ENCODE measurements around the gene SUMO3. TPM values are rescaled to one million over a fixed set of nuclear protein-coding genes. Genes with fewer than 3 reads are reported as not detected.

Gene SUMO3
- total and polyA plus RNA-seq, 2 experiments from 2014 or later, result 110 to 178 TPM

GRCh38 chr21:44790368-44790767, 27.5 kb downstream of the SUMO3 start:
- 96 to 97% methylated on average over 3 of the region's 3 CpGs for WGBS, 2 experiments (ENCODE audit: low coverage in 1 of 2, low lambda C conversion rate in 2 of 2, missing lambda C conversion rate in 2 of 2)
- Histone ChIP-seq H3K79me2 (ENCODE audit: insufficient read depth) (peaks cover 100% of the 10 kb centered on the region), H2AFZ (no peak overlapping the region), H3K27me3 (replicated peaks; ENCODE audit: insufficient read depth) (no peaks in the 10 kb centered on the region), H3K4me3 (no peak overlapping the region), H4K20me1 (ENCODE audit: insufficient read depth) (peaks cover 18% of the 10 kb centered on the region), H3K27ac (no peak overlapping the region), H3F3A (ENCODE audit: insufficient read depth) (peaks cover 30% of the 10 kb centered on the region), H3K4me1 (ENCODE audit: insufficient read depth) (peaks cover 11% of the 10 kb centered on the region), H3K9me3 (ENCODE audit: low read depth) (no peaks in the 10 kb centered on the region), H3K36me3 (ENCODE audit: low read depth) (no peaks in the 10 kb centered on the region), H3K9ac (no peak overlapping the region), H3K4me2 (ENCODE audit: unreplicated experiment) (no peak overlapping the region), H3K9me2 (ENCODE audit: insufficient read depth) (no peaks in the 10 kb centered on the region)
- DNase-seq, result no peak
- TF ChIP-seq EZH2 (IDR thresholded peaks at IDR 0.05; ENCODE audit: insufficient read depth, poor library complexity, severe bottlenecking) (no peak), EZH2phosphoT487 (IDR thresholded peaks at IDR 0.05; ENCODE audit: insufficient read depth, low read depth) (no peak)
- in situ Hi-C loops (cut with MboI), result loop anchor here (10.0 kb wide), 1 partner anchor 276 kb away; no protein-coding TSS in a partner anchor

- Histone ChIP-seq H3K27ac (peak overlapping the region; percentile 33), H3K4me2 (ENCODE audit: unreplicated experiment) (no peak overlapping the region)
Observed at GRCh38 chr21:44789880-44790279, 28.0 kb downstream of the SUMO3 start.

DNA sequence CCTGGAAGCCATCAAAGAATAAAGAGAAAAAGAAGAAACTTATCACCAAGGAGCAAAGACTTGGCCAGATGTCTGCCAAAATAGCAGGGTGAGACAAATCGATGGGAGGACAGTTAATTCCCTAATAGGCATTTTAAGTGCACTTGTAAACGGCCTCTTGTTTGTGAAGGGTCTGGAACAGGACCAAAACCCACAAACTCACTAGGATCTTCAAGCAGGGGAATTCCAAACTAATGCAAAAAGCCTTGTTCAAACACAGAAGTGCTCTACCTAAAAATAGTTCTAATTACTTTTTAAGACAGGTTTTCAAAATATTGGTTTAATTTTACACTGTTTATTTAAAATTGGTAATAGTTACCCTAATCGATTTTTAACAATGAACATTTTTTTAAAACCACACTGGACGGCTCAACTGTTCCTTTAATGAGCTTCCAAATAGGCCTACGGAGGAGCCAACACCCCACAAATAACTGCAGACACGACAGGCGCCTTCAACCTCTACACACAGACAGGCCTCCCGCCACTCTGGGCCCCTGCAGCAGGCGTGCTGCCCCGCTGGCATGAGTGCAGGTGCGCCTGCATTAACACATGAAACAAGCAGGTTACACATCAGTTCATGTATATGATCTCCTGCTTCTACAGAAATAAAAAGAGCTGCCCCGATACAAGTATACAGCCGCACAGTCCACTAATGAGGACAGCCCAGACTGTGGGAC, 32.1 kb downstream of the SUMO3 start:
- H3K4me1 ChIP-seq (ENCODE audit: insufficient read depth), result peaks cover 11% of the 10 kb centered on the region
- no peak for DNase-seq
- in situ Hi-C loops (cut with MboI), result no loop called here
- H2AFZ ChIP-seq, result no peak overlapping the region
- no peak overlapping the region for H3K4me3 ChIP-seq
- H3K36me3 ChIP-seq (ENCODE audit: low read depth), result no peaks in the 10 kb centered on the region
- peaks cover 100% of the 10 kb centered on the region for H3K79me2 ChIP-seq (ENCODE audit: insufficient read depth)
- peaks cover 17% of the 10 kb centered on the region for H3F3A ChIP-seq (ENCODE audit: insufficient read depth)
- no peaks in the 10 kb centered on the region for H3K27me3 ChIP-seq (replicated peaks; ENCODE audit: insufficient read depth)
- H3K9ac ChIP-seq, result no peak overlapping the region
- H3K4me2 ChIP-seq (ENCODE audit: unreplicated experiment), result no peak overlapping the region
- H4K20me1 ChIP-seq (ENCODE audit: insufficient read depth), result peaks cover 10% of the 10 kb centered on the region
- no peak overlapping the region for H3K27ac ChIP-seq
- H3K9me2 ChIP-seq (ENCODE audit: insufficient read depth), result no peaks in the 10 kb centered on the region
- TF ChIP-seq EZH2 (IDR thresholded peaks at IDR 0.05; ENCODE audit: insufficient read depth, poor library complexity, severe bottlenecking), result no peak
- no peak for TF ChIP-seq EZH2phosphoT487 (IDR thresholded peaks at IDR 0.05; ENCODE audit: insufficient read depth, low read depth)
- H3K9me3 ChIP-seq (ENCODE audit: low read depth), result no peaks in the 10 kb centered on the region
- WGBS, 2 experiments (ENCODE audit: low coverage in 1 of 2, low lambda C conversion rate in 2 of 2, missing lambda C conversion rate in 2 of 2), result 87% methylated on average over 13 of the region's 13 CpGs

More at GRCh38 chr21:44789880-44790279, 28.0 kb downstream of the SUMO3 start:
- in situ Hi-C loops (cut with MboI), result loop anchor here (10.0 kb wide), 1 partner anchor 275 kb away; no protein-coding TSS in a partner anchor
- WGBS, 2 experiments (ENCODE audit: low coverage in 1 of 2, low lambda C conversion rate in 2 of 2, missing lambda C conversion rate in 2 of 2), result 88 to 89% methylated on average over 1 of the region's 1 CpG
- Histone ChIP-seq H4K20me1 (ENCODE audit: insufficient read depth) (peaks cover 18% of the 10 kb centered on the region), H3K9me3 (ENCODE audit: low read depth) (no peaks in the 10 kb centered on the region), H3K9me2 (ENCODE audit: insufficient read depth) (no peaks in the 10 kb centered on the region), H3K27me3 (replicated peaks; ENCODE audit: insufficient read depth) (no peaks in the 10 kb centered on the region), H3K36me3 (ENCODE audit: low read depth) (no peaks in the 10 kb centered on the region), H3F3A (ENCODE audit: insufficient read depth) (peaks cover 30% of the 10 kb centered on the region), H3K4me3 (no peak overlapping the region), H2AFZ (no peak overlapping the region), H3K79me2 (ENCODE audit: insufficient read depth) (peaks cover 100% of the 10 kb centered on the region), H3K4me1 (ENCODE audit: insufficient read depth) (peaks cover 11% of the 10 kb centered on the region), H3K9ac (no peak overlapping the region)
- DNase-seq, result peak; percentile 62
- TF ChIP-seq EZH2phosphoT487 (IDR thresholded peaks at IDR 0.05; ENCODE audit: insufficient read depth, low read depth), result no peak
- no peak for TF ChIP-seq EZH2 (IDR thresholded peaks at IDR 0.05; ENCODE audit: insufficient read depth, poor library complexity, severe bottlenecking)

- Histone ChIP-seq H3K9me3 (ENCODE audit: low read depth) (no peaks in the 10 kb centered on the region), H3K27me3 (replicated peaks; ENCODE audit: insufficient read depth) (no peaks in the 10 kb centered on the region), H3K4me2 (ENCODE audit: unreplicated experiment) (no peak overlapping the region), H3K36me3 (ENCODE audit: low read depth) (no peaks in the 10 kb centered on the region), H3K4me1 (ENCODE audit: insufficient read depth) (peaks cover 5% of the 10 kb centered on the region), H3K9me2 (ENCODE audit: insufficient read depth) (no peaks in the 10 kb centered on the region), H3K9ac (no peak overlapping the region), H3F3A (ENCODE audit: insufficient read depth) (peaks cover 7% of the 10 kb centered on the region; the same call in 1 of the 2 replicates), H2AFZ (no peak overlapping the region), H3K27ac (no peak overlapping the region), H4K20me1 (ENCODE audit: insufficient read depth) (peaks cover 3% of the 10 kb centered on the region; the same call in 1 of the 2 replicates), H3K4me3 (no peak overlapping the region), H3K79me2 (ENCODE audit: insufficient read depth) (peaks cover 100% of the 10 kb centered on the region)
- TF ChIP-seq EZH2phosphoT487 (IDR thresholded peaks at IDR 0.05; ENCODE audit: insufficient read depth, low read depth), result no peak
- TF ChIP-seq EZH2 (IDR thresholded peaks at IDR 0.05; ENCODE audit: insufficient read depth, poor library complexity, severe bottlenecking), result no peak
- WGBS, 2 experiments (ENCODE audit: low coverage in 1 of 2, low lambda C conversion rate in 2 of 2, missing lambda C conversion rate in 2 of 2), result 95 to 99% methylated on average over 6 of the region's 6 CpGs
- in situ Hi-C loops (cut with MboI), result no loop called here
- DNase-seq, result no peak
Observed at GRCh38 chr21:44784810-44785209, 33.1 kb downstream of the SUMO3 start.
